SK-N-SH (cell line): ENCODE results near the gene ENTHD1. TPM values are rescaled to one million over a fixed set of nuclear protein-coding genes. Genes with fewer than 3 reads are reported as not detected.

Experiments
- CTCF ChIA-PET: fragments of 300-600, 350-600 bp; formaldehyde crosslinking; extraction: SDS; loops from one replicate; lab custom pipeline; 2021; lab: Yijun Ruan, JAX
- POLR2A ChIA-PET: fragments of 350-600 bp; sonication (Branson Sonifier 250); formaldehyde crosslinking; extraction: SDS; loops from one replicate; lab custom pipeline; 2020; ENCODE audit warnings: antibody characterized with exemption, inconsistent platforms; lab: Yijun Ruan, JAX
- DNase-seq: peaks from one replicate; pipeline ENCODE4 v3.0.0; 2012
- H2AFZ ChIP-seq: fragments of 200-600 bp; sonication (generic); 2 replicates; pipeline ENCODE4 v1.8.1; 2016; ENCODE audit warnings: antibody characterized with exemption, mild to moderate bottlenecking, low read depth
- H3F3A ChIP-seq: fragments of 200-600 bp; sonication (generic); replicated peaks from 2 replicates; pipeline ENCODE3; 2016; ENCODE audit warnings: antibody characterized with exemption, mild to moderate bottlenecking; ENCODE audit not compliant: insufficient read depth
- H3K27ac ChIP-seq, 2 experiments: fragments of 200-500 bp in 1 of 2; fragments of 200-600 bp in 1 of 2; sonication (Bioruptor generic) in 1 of 2; sonication (generic), shearing (Covaris generic) in 1 of 2; 2 replicates each; pipeline versions ENCODE4 v1.5.1 to v1.6.1; 2014 to 2016; ENCODE audit warnings: low read depth in 2 of 2, inconsistent platforms in 1 of 2, low read length in 1 of 2, mild to moderate bottlenecking in 1 of 2, mixed read lengths in 1 of 2
- H3K27me3 ChIP-seq: fragments of 200-600 bp; sonication (generic), shearing (Covaris generic); 2 replicates; pipeline ENCODE4 v1.6.1; 2016; ENCODE audit warnings: mixed run types; ENCODE audit not compliant: insufficient read depth
- H3K36me3 ChIP-seq, 2 experiments: fragments of 200-500 bp in 1 of 2; fragments of 200-600 bp in 1 of 2; sonication (Bioruptor generic) in 1 of 2; sonication (generic) in 1 of 2; replicated peaks in 1 of 2; 2 replicates each; pipeline versions ENCODE3 to v1.5.1; 2014 to 2016; ENCODE audit warnings: low read length in 1 of 2, mild to moderate bottlenecking in 1 of 2; ENCODE audit not compliant: insufficient read depth in 2 of 2, control insufficient read depth in 1 of 2
- H3K4me1 ChIP-seq, 2 experiments: fragments of 200-500 bp in 1 of 2; fragments of 200-600 bp in 1 of 2; sonication (Bioruptor generic) in 1 of 2; sonication (generic), shearing (Covaris generic) in 1 of 2; 2 replicates each; pipeline versions ENCODE4 v1.5.1 to v1.6.1; 2014 to 2016; ENCODE audit warnings: low read depth in 1 of 2, low read length in 1 of 2, mixed run types in 1 of 2; ENCODE audit not compliant: insufficient read depth in 2 of 2, control insufficient read depth in 1 of 2
- H3K4me2 ChIP-seq: fragments of 200-600 bp; sonication (generic), shearing (Covaris generic); 2 replicates; pipeline ENCODE4 v1.6.1; 2017; ENCODE audit warnings: mixed run types
- H3K4me3 ChIP-seq, 2 experiments: fragments of 200-500 bp in 1 of 2; fragments of 200-600 bp in 1 of 2; sonication (Bioruptor generic) in 1 of 2; sonication (generic), shearing (Covaris generic) in 1 of 2; 2 replicates each; pipeline versions ENCODE4 v1.5.1 to v1.8.1; 2014 to 2016; ENCODE audit warnings: low read depth in 2 of 2, inconsistent platforms in 1 of 2, low read length in 1 of 2, mild to moderate bottlenecking in 1 of 2, mixed read lengths in 1 of 2, moderate library complexity in 1 of 2
- H3K79me2 ChIP-seq: fragments of 200-600 bp; sonication (generic); 2 replicates; pipeline ENCODE4 v1.8.1; 2017; ENCODE audit warnings: mild to moderate bottlenecking; ENCODE audit not compliant: insufficient read depth
- H3K9ac ChIP-seq: fragments of 200-600 bp; sonication (generic); 2 replicates; pipeline ENCODE4 v1.6.1; 2017; ENCODE audit warnings: mixed run types
- H3K9me2 ChIP-seq: fragments of 200-600 bp; sonication (generic); 2 replicates; pipeline ENCODE4 v1.6.1; 2017; ENCODE audit warnings: mixed run types
- H3K9me3 ChIP-seq: fragments of 200-600 bp; sonication (generic); 2 replicates; pipeline ENCODE4 v1.6.1; 2017; ENCODE audit warnings: mixed run types, mild to moderate bottlenecking, moderate library complexity
- H4K20me1 ChIP-seq: fragments of 200-600 bp; sonication (generic); 2 replicates; pipeline ENCODE4 v1.6.1; 2017; ENCODE audit warnings: mild to moderate bottlenecking, mixed run types; ENCODE audit not compliant: insufficient read depth
- CHD2 ChIP-seq: fragments of 150-350 bp; IDR thresholded peaks from 2 replicates; pipeline ENCODE4 v1.6.1; 2018; ENCODE audit warnings: low read length; ENCODE audit not compliant: partially characterized antibody
- CTCF ChIP-seq: fragments of 200-600 bp; sonication (generic); IDR thresholded peaks from 2 replicates; pipeline ENCODE4 v1.6.1; 2017; ENCODE audit warnings: antibody characterized with exemption, mild to moderate bottlenecking, moderate library complexity
- EZH2phosphoT487 ChIP-seq: fragments of 200-600 bp; sonication (generic); IDR thresholded peaks from 2 replicates; pipeline ENCODE4 v1.6.1; 2017; ENCODE audit warnings: low read depth, mixed run types, mild to moderate bottlenecking, antibody characterized with exemption, moderate library complexity, borderline replicate concordance
- NRF1 ChIP-seq: IDR thresholded peaks from 2 replicates; pipeline ENCODE4 v1.6.1; 2012; ENCODE audit warnings: low read depth, mild to moderate bottlenecking, low read length
- POLR2AphosphoS5 ChIP-seq: IDR thresholded peaks from 2 replicates; pipeline ENCODE4 v1.6.1; 2012; ENCODE audit warnings: low read depth, low read length
- SMC3 ChIP-seq: IDR thresholded peaks from 2 replicates; pipeline ENCODE4 v1.6.1; 2012; ENCODE audit warnings: low read depth, low read length, improper control_type of control experiment
- TCF12 ChIP-seq: IDR thresholded peaks from 2 replicates; pipeline ENCODE4 v1.4.0; 2012
- USF2 ChIP-seq: fragments of 150-350 bp; IDR thresholded peaks from 2 replicates; pipeline ENCODE4 v1.6.1; 2017; ENCODE audit warnings: antibody characterized with exemption, low read length, low read depth, borderline replicate concordance
- ZBTB33 ChIP-seq: IDR thresholded peaks from 2 replicates; pipeline ENCODE4 v1.4.0; 2012; ENCODE audit warnings: low read depth, borderline replicate concordance
- WGBS: methylation state at CpG from one replicate; pipeline ENCODE4 v1.1.6; 2017; ENCODE audit warnings: low lambda C conversion rate; 5-methylcytosine and 5-hydroxymethylcytosine counted together
- polyA plus RNA-seq, 3 experiments: library from polyadenylated mRNA; depleted of rRNA; stranded (reverse); fragments of >200 nt; gene quantifications; 2 replicates each; pipeline ENCODE4 v1.2.3, GENCODE V29; 2012

The ENTHD1 gene
- polyA plus RNA-seq, 1 of the 3 experiments (the other 2 are of a cell fraction): not detected

GRCh38 chr22:39699631-39700360 is 193.8 kb downstream of the ENTHD1 start:
- Histone ChIP-seq H3K9me2 (no peaks in the 10 kb centered on the region), H3K79me2 (no peaks in the 10 kb centered on the region), H4K20me1 (no peaks in the 10 kb centered on the region), H3K9me3 (no peaks in the 10 kb centered on the region), H3K4me3 (no peak overlapping the region), H2AFZ (no peak overlapping the region), H3K27me3 (no peaks in the 10 kb centered on the region), H3K4me2 (no peak overlapping the region), H3F3A (no peaks in the 10 kb centered on the region), H3K27ac (no peak overlapping the region), H3K9ac (no peak overlapping the region), H3K4me1 (peaks cover 0 to 3% of the 10 kb centered on the region in 2 experiments; a peak in 1 of 4 replicates), H3K36me3 (no peaks in the 10 kb centered on the region)
- WGBS: 76% methylated on average over 4 of the region's 19 CpGs
- ChIA-PET POLR2A (no interaction called here), CTCF (interaction anchor here (1.6 kb wide), 1 partner anchor 16 kb away, joined by 3 read pairs; no protein-coding TSS in a partner anchor)
- no peak for DNase-seq
- no peak for TF ChIP-seq POLR2AphosphoS5
- no peak for TF ChIP-seq CTCF
- no peak for TF ChIP-seq EZH2phosphoT487
- no peak for TF ChIP-seq SMC3
- TF ChIP-seq USF2: no peak

- H3K4me1 ChIP-seq: peaks cover 0 to 3% of the 10 kb centered on the region in 2 experiments; a peak in 1 of 4 replicates
- H3K27me3 ChIP-seq: no peaks in the 10 kb centered on the region
- H3K9me2 ChIP-seq: no peaks in the 10 kb centered on the region
- TF ChIP-seq ZBTB33 (no peak), TCF12 (no peak), CHD2 (no peak), NRF1 (no peak)
- H3K4me3 ChIP-seq: no peak overlapping the region
- ChIA-PET CTCF (no interaction called here), POLR2A (no interaction called here)
- no peaks in the 10 kb centered on the region for H4K20me1 ChIP-seq
- H3K9ac ChIP-seq: no peak overlapping the region
- WGBS: 70% methylated on average over 6 of the region's 14 CpGs
- H3K36me3 ChIP-seq: no peaks in the 10 kb centered on the region
- DNase-seq: no peak
- H3K27ac ChIP-seq: no peak overlapping the region
- no peaks in the 10 kb centered on the region for H3K79me2 ChIP-seq
- H3K4me2 ChIP-seq: no peak overlapping the region
- H3K9me3 ChIP-seq: no peaks in the 10 kb centered on the region
- H3F3A ChIP-seq: no peaks in the 10 kb centered on the region
- no peak overlapping the region for H2AFZ ChIP-seq
Measured at GRCh38 chr22:39697790-39698430, 195.7 kb downstream of the ENTHD1 start.
